Tibial nerve (tissue), 4 donors: ENCODE measurements around the gene FASN.

Experiments
- EP300 ChIP-seq, 2 donors: sonication (generic); formaldehyde crosslinking; IDR thresholded peaks; one replicate each; pipeline ENCODE4 v1.6.1; 2017; ENCODE audit warnings: antibody characterized with exemption in 2 of 2, mild to moderate bottlenecking in 1 of 2
- POLR2A ChIP-seq, 2 donors: fragments of 450-650 bp; IDR thresholded peaks; one replicate each; pipeline ENCODE4 v1.6.1; 2017; ENCODE audit warnings: antibody characterized with exemption in 2 of 2, mild to moderate bottlenecking in 2 of 2, moderate library complexity in 2 of 2
- TF ChIP-seq, protein P1 (sequence below), 5 experiments: fragments of 200-600 bp in 3 of 5; fragments of 450-650 bp in 2 of 5; sonication (generic) in 3 of 5; IDR thresholded peaks; one replicate each; pipeline ENCODE4 v1.5.1; 2016 to 2019; ENCODE audit warnings: antibody characterized with exemption in 5 of 5, mild to moderate bottlenecking in 3 of 5, moderate library complexity in 2 of 5

DNA sequence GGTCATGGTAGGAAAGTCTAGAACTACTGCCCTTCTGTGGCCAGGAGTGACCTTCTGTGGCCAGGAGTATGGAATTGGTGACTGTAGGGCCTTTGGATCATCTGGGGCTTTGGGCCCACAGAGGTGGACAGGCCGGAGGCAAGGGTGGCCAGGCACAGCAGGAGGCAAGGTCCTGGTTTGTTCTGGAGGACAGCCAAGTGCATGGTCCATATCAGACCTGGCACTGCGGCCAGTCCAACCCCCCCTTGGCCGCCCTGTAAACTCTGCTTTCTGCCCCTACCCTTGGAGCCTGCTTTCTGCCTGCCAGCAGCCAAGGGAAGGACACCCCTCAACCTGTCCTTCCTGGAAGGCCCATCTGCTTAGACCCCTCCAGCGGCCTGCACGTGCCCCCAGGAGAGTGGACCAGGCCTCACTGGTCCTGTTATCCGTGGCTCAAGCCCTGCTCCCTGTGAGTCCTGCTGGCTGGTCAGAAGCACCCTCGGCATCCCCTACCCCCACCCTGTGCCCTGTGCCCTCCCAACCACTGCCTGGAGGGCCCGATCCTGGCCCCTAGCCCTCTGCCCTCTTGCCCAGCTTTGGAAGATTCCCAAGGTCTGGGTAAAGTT lies 58.2 kb downstream of the FASN start:
- TF ChIP-seq, protein P1, sequence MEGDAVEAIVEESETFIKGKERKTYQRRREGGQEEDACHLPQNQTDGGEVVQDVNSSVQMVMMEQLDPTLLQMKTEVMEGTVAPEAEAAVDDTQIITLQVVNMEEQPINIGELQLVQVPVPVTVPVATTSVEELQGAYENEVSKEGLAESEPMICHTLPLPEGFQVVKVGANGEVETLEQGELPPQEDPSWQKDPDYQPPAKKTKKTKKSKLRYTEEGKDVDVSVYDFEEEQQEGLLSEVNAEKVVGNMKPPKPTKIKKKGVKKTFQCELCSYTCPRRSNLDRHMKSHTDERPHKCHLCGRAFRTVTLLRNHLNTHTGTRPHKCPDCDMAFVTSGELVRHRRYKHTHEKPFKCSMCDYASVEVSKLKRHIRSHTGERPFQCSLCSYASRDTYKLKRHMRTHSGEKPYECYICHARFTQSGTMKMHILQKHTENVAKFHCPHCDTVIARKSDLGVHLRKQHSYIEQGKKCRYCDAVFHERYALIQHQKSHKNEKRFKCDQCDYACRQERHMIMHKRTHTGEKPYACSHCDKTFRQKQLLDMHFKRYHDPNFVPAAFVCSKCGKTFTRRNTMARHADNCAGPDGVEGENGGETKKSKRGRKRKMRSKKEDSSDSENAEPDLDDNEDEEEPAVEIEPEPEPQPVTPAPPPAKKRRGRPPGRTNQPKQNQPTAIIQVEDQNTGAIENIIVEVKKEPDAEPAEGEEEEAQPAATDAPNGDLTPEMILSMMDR (IDR thresholded peaks at IDR 0.05) = no peak
- TF ChIP-seq POLR2A (IDR thresholded peaks at IDR 0.05) (no peak), EP300 (IDR thresholded peaks at IDR 0.05) (no peak)
